ENCODE data around the gene CMTM4. TPM values are rescaled to one million over a fixed set of nuclear protein-coding genes. Genes with fewer than 3 reads are reported as not detected.

The CMTM4 gene
- total and polyA plus RNA-seq, 2 of the 4 experiments (the other 2 are of a cell fraction), result 9.0 to 14.5 TPM

DNA sequence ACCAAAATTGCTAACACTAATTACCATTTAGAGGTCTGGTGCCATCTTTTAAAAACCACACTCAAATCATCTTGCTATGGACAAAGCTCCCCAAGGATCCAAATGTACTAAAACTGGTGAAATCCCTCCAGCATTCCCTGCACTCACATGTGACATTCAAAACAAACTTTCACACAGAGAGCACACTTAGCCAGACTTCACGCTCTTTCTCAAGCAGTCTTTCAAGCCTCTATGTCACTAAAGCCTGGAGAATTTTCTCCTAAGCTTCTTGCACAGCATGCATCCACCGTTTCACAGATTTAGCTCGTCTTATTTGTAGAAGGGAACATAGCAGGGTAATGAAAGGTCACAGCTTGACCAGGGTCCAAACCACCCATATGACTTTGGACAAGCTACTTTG lies 72.8 kb downstream of the CMTM4 start:
- H3K9me1 ChIP-seq (ENCODE audit: insufficient read depth, low read length), result peaks cover 13% of the 10 kb centered on the region
- dilution Hi-C loops (cut with HindIII; ENCODE audit: low sequenced_read_pairs, unreplicated experiment) (no loop called here), intact Hi-C loops (cut with micrococcal nuclease) (no loop called here), in situ Hi-C loops (cut with MboI; ENCODE audit: low sequenced_read_pairs) (no loop called here)
- H4K20me1 ChIP-seq (ENCODE audit: insufficient read depth, low read length), result peaks cover 5% of the 10 kb centered on the region; the same call in 1 of the 2 replicates
- H4K91ac ChIP-seq (ENCODE audit: insufficient read depth, low read depth, low read length), result no peak overlapping the region
- H3K36me3 ChIP-seq (ENCODE audit: control insufficient read depth, insufficient read depth, low read length), result no peaks in the 10 kb centered on the region
- H3K4me3 ChIP-seq (ENCODE audit: insufficient read depth, low read depth, low read length), result no peak overlapping the region
- ChIA-PET CTCF (interaction anchor here (1.0 kb wide), 1 partner anchor 27 kb away, joined by 3 read pairs; no protein-coding TSS in a partner anchor), POLR2A (ENCODE audit: unreplicated experiment) (no interaction called here)
- no peak overlapping the region for H3K23ac ChIP-seq (ENCODE audit: low read depth, low read length)
- BruUV-seq (replicated peaks), result no TSS peak
- no peak overlapping the region for H2BK120ac ChIP-seq (ENCODE audit: low read depth, low read length)
- H2AK5ac ChIP-seq (ENCODE audit: low read depth, low read length), result no peak overlapping the region
- 0 out of 4 replicates have a peak, but pooled peaks cover 0 to 2% of the 10 kb centered on the region in 2 experiments for H3K79me1 ChIP-seq (ENCODE audit: low read depth in 1 of 2, low read length in 2 of 2)
- H2BK20ac ChIP-seq (ENCODE audit: low read depth, low read length), result no peak overlapping the region
- no peak for TF ChIP-seq CHD1 (IDR thresholded peaks at IDR 0.05; ENCODE audit: low read depth, low read length)
- TF ChIP-seq MAZ (IDR thresholded peaks at IDR 0.05; ENCODE audit: borderline replicate concordance, low read depth, low read length), result no peak
- no peak for TF ChIP-seq MXI1 (IDR thresholded peaks at IDR 0.05; ENCODE audit: borderline replicate concordance, low read depth, low read length)
- TF ChIP-seq FOS (IDR thresholded peaks at IDR 0.05; ENCODE audit: low read depth, low read length), result no peak
- TF ChIP-seq BHLHE40 (IDR thresholded peaks at IDR 0.05; ENCODE audit: low read depth, low read length), result no peak
- TF ChIP-seq, protein P1, sequence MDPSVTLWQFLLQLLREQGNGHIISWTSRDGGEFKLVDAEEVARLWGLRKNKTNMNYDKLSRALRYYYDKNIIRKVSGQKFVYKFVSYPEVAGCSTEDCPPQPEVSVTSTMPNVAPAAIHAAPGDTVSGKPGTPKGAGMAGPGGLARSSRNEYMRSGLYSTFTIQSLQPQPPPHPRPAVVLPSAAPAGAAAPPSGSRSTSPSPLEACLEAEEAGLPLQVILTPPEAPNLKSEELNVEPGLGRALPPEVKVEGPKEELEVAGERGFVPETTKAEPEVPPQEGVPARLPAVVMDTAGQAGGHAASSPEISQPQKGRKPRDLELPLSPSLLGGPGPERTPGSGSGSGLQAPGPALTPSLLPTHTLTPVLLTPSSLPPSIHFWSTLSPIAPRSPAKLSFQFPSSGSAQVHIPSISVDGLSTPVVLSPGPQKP (IDR thresholded peaks at IDR 0.05; ENCODE audit: borderline replicate concordance, low read depth, low read length), result no peak
- no peak for TF ChIP-seq SMC3 (IDR thresholded peaks at IDR 0.05; ENCODE audit: low read depth, low read length)
- TF ChIP-seq, protein P2, sequence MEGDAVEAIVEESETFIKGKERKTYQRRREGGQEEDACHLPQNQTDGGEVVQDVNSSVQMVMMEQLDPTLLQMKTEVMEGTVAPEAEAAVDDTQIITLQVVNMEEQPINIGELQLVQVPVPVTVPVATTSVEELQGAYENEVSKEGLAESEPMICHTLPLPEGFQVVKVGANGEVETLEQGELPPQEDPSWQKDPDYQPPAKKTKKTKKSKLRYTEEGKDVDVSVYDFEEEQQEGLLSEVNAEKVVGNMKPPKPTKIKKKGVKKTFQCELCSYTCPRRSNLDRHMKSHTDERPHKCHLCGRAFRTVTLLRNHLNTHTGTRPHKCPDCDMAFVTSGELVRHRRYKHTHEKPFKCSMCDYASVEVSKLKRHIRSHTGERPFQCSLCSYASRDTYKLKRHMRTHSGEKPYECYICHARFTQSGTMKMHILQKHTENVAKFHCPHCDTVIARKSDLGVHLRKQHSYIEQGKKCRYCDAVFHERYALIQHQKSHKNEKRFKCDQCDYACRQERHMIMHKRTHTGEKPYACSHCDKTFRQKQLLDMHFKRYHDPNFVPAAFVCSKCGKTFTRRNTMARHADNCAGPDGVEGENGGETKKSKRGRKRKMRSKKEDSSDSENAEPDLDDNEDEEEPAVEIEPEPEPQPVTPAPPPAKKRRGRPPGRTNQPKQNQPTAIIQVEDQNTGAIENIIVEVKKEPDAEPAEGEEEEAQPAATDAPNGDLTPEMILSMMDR (conservative IDR thresholded peaks at IDR 0.05; ENCODE audit: low read depth, low read length), result no peak
- no peak for TF ChIP-seq RAD21 (IDR thresholded peaks at IDR 0.05; ENCODE audit: low read length)
- no peak for TF ChIP-seq RFX5 (IDR thresholded peaks at IDR 0.05; ENCODE audit: low read depth, low read length)
- no peak for TF ChIP-seq NFE2L2 (IDR thresholded peaks at IDR 0.05; ENCODE audit: low read depth, low read length)
- no peak for ATAC-seq (ENCODE audit: low read depth)
- no peak for DNase-seq
- H2BK15ac ChIP-seq (ENCODE audit: low read depth, low read length), result no peak overlapping the region
- H3K9me3 ChIP-seq (ENCODE audit: control insufficient read depth, insufficient read depth, low read length), result no peaks in the 10 kb centered on the region
- no peak overlapping the region for H3K14ac ChIP-seq (replicated peaks; ENCODE audit: low read depth, low read length)
- 100% methylated on average over 1 of the region's 3 CpGs; no CpG with 5 or more reads in 1 of the 2 experiments for WGBS, 2 experiments (ENCODE audit: extremely low coverage in 2 of 2, insufficient read length in 1 of 2)
- H2BK5ac ChIP-seq (ENCODE audit: low read depth, low read length, poor library complexity, severe bottlenecking), result no peak overlapping the region
- H3K4ac ChIP-seq (ENCODE audit: low read depth, low read length), result no peak overlapping the region
- no peak overlapping the region for H3K56ac ChIP-seq (ENCODE audit: extremely low read depth, insufficient read depth, low read length)
- no peak overlapping the region for H3K27ac ChIP-seq (ENCODE audit: insufficient read depth, low read length)
- no peak overlapping the region for H3K4me2 ChIP-seq (ENCODE audit: low read depth, low read length)
- no peak overlapping the region for H4K5ac ChIP-seq (ENCODE audit: low read depth, low read length)
- H2AFZ ChIP-seq (replicated peaks; ENCODE audit: low read length, poor library complexity), result no peak overlapping the region
- no peak overlapping the region for H3K18ac ChIP-seq (ENCODE audit: low read depth, low read length)
- peaks cover 15% of the 10 kb centered on the region for H3K4me1 ChIP-seq (ENCODE audit: control insufficient read depth, insufficient read depth, low read length)
- H3K9ac ChIP-seq (ENCODE audit: low read depth, low read length), result no peak overlapping the region
- no peak overlapping the region for H4K8ac ChIP-seq (ENCODE audit: low read depth in 2 of 2, low read length in 2 of 2)
- H3K27me3 ChIP-seq (ENCODE audit: control insufficient read depth, insufficient read depth, low read length), result no peaks in the 10 kb centered on the region
- no peak overlapping the region for H2AK9ac ChIP-seq (replicated peaks; ENCODE audit: low read depth, low read length, poor library complexity)

Data from IMR-90 (cell line).